K562 (cell line): Measurements from ENCODE around the gene SLC6A7. TPM values are rescaled to one million over a fixed set of nuclear protein-coding genes. Genes with fewer than 3 reads are reported as not detected.

Experiments
- CHD1 ChIP-seq: fragments of 200-600 bp; sonication (generic); IDR thresholded peaks from one replicate; pipeline ENCODE4 v1.6.1; 2012; ENCODE audit warnings: mild to moderate bottlenecking, moderate library complexity, low read length, inconsistent platforms
- CXXC5 ChIP-seq: fragments of 250-450 bp; sonication (Bioruptor Pico); IDR thresholded peaks from 2 replicates; pipeline ENCODE4 v1.8.0; 2022; ENCODE audit warnings: inconsistent platforms, mild to moderate bottlenecking, moderate library complexity
- ESRRB ChIP-seq: fragments of 250-450 bp; sonication (Bioruptor Pico); IDR thresholded peaks from 2 replicates; pipeline ENCODE4 v1.5.0; 2020; ENCODE audit warnings: mild to moderate bottlenecking, moderate library complexity, borderline replicate concordance
- FOXP4 ChIP-seq: sonication (generic); formaldehyde crosslinking; IDR thresholded peaks from 2 replicates; pipeline ENCODE4 v1.8.0; 2022; ENCODE audit warnings: mild to moderate bottlenecking, missing genetic modification reagents, borderline replicate concordance
- GABPA ChIP-seq: fragments of 200-800 bp; sonication (Bioruptor generic); conservative IDR thresholded peaks from 2 replicates; pipeline ENCODE4 v1.6.1; 2016; ENCODE audit warnings: low read depth, missing genetic modification characterization, missing compliant biosample characterization
- HMBOX1 ChIP-seq: sonication (generic); IDR thresholded peaks from 2 replicates; pipeline ENCODE4 v1.6.1; 2016
- MAFG ChIP-seq: fragments of 450-650 bp; conservative IDR thresholded peaks from 2 replicates; pipeline ENCODE4 v1.6.1; 2016; ENCODE audit warnings: missing genetic modification characterization, missing compliant biosample characterization
- MCM3 ChIP-seq: fragments of 450-650 bp; IDR thresholded peaks from 2 replicates; pipeline ENCODE4 v1.6.1; 2016
- NFATC3 ChIP-seq: fragments of 450-650 bp; IDR thresholded peaks from 2 replicates; pipeline ENCODE4 v1.6.1; 2017; ENCODE audit warnings: mild to moderate bottlenecking
- PHF20 ChIP-seq: fragments of 450-650 bp; IDR thresholded peaks from 2 replicates; pipeline ENCODE4 v1.6.1; 2018; ENCODE audit not compliant: partially characterized antibody
- POLR2A ChIP-seq: fragments of 450-650 bp; conservative IDR thresholded peaks from 2 replicates; pipeline ENCODE4 v1.6.1; 2016
- POLR2G ChIP-seq: fragments of 200-400 bp; formaldehyde crosslinking; IDR thresholded peaks from 2 replicates; pipeline ENCODE4 v1.6.1; 2017; ENCODE audit warnings: low read depth, mild to moderate bottlenecking, antibody characterized with exemption, low read length, moderate library complexity
- POU5F1 ChIP-seq: fragments of 150-350 bp; IDR thresholded peaks from 2 replicates; pipeline ENCODE4 v1.6.1; 2014; ENCODE audit warnings: borderline replicate concordance, low read length, low read depth, mild to moderate bottlenecking; ENCODE audit not compliant: partially characterized antibody
- RFX1 ChIP-seq: fragments of 450-650 bp; IDR thresholded peaks from 2 replicates; pipeline ENCODE4 v1.6.1; 2016; ENCODE audit warnings: mild to moderate bottlenecking, moderate library complexity
- SAFB2 ChIP-seq: fragments of 200-400 bp; formaldehyde crosslinking; IDR thresholded peaks from 2 replicates; pipeline ENCODE4 v1.6.1; 2018; ENCODE audit warnings: borderline replicate concordance, low read length, low read depth, moderate library complexity; ENCODE audit not compliant: severe bottlenecking
- SIN3A ChIP-seq, 2 experiments: fragments of 150-350 bp in 1 of 2; IDR thresholded peaks; 2 replicates each; pipeline ENCODE4 v1.6.1; 2011 to 2016; ENCODE audit warnings: borderline replicate concordance in 2 of 2, low read depth in 2 of 2, low read length in 2 of 2, mild to moderate bottlenecking in 2 of 2, moderate library complexity in 2 of 2; ENCODE audit not compliant: control insufficient read depth in 1 of 2
- SMAD4 ChIP-seq: fragments of 250-450 bp; sonication (Bioruptor Pico); conservative IDR thresholded peaks from 2 replicates; pipeline ENCODE4 v1.8.0; 2021; ENCODE audit warnings: inconsistent platforms, mild to moderate bottlenecking, moderate library complexity
- SOX6 ChIP-seq: fragments of 450-650 bp; IDR thresholded peaks from 2 replicates; pipeline ENCODE4 v1.6.1; 2014; ENCODE audit warnings: mild to moderate bottlenecking
- SP1 ChIP-seq: sonication (generic); formaldehyde crosslinking; IDR thresholded peaks from 2 replicates; pipeline ENCODE4 v1.8.1; 2022; ENCODE audit warnings: mild to moderate bottlenecking, missing genetic modification reagents
- SP2 ChIP-seq: IDR thresholded peaks from 2 replicates; pipeline ENCODE4 v1.6.1; 2011; ENCODE audit warnings: mild to moderate bottlenecking, low read depth, low read length, moderate library complexity; ENCODE audit not compliant: poor library complexity, severe bottlenecking; ENCODE audit errors: extremely low read depth
- SRSF1 ChIP-seq: fragments of 200-400 bp; formaldehyde crosslinking; IDR thresholded peaks from 2 replicates; pipeline ENCODE4 v1.6.1; 2017; ENCODE audit warnings: mild to moderate bottlenecking, low read depth, low read length, moderate library complexity
- SRSF3 ChIP-seq: fragments of 200-400 bp; formaldehyde crosslinking; IDR thresholded peaks from 2 replicates; pipeline ENCODE4 v1.6.1; 2016; ENCODE audit warnings: mild to moderate bottlenecking, low read length, moderate library complexity; ENCODE audit not compliant: insufficient read depth
- TEAD2 ChIP-seq: fragments of 450-650 bp; IDR thresholded peaks from 2 replicates; pipeline ENCODE4 v1.6.1; 2016; ENCODE audit warnings: missing genetic modification characterization, control low read depth, missing compliant biosample characterization
- TOE1 ChIP-seq, 2 experiments: fragments of 450-650 bp in 1 of 2; sonication (generic) in 1 of 2; formaldehyde crosslinking in 1 of 2; IDR thresholded peaks; 2 replicates each; pipeline versions ENCODE4 v1.7.1 to v1.8.0; 2016 to 2022; ENCODE audit warnings: borderline replicate concordance in 2 of 2, mild to moderate bottlenecking in 2 of 2, antibody characterized with exemption in 1 of 2, inconsistent platforms in 1 of 2, low read depth in 1 of 2, missing genetic modification reagents in 1 of 2, moderate library complexity in 1 of 2
- ZNF445 ChIP-seq: fragments of 250-450 bp; sonication (Bioruptor Pico); IDR thresholded peaks from 2 replicates; pipeline ENCODE4 v1.4.0; 2020; ENCODE audit warnings: low read depth, mild to moderate bottlenecking, moderate library complexity
- ZNF699 ChIP-seq: fragments of 250-450 bp; sonication (Bioruptor Pico); IDR thresholded peaks from 2 replicates; pipeline ENCODE4 v1.8.0; 2021; ENCODE audit warnings: mild to moderate bottlenecking, moderate library complexity; ENCODE audit not compliant: insufficient replicate concordance
- ZNF785 ChIP-seq: fragments of 250-450 bp; sonication (Bioruptor Pico); IDR thresholded peaks from 2 replicates; pipeline ENCODE4 v1.4.0; 2020; ENCODE audit warnings: mild to moderate bottlenecking
- ZNF830 ChIP-seq: fragments of 250-450 bp; sonication (Bioruptor Pico); IDR thresholded peaks from 2 replicates; pipeline ENCODE4 v1.5.0; 2021; ENCODE audit warnings: mild to moderate bottlenecking
- ZSCAN32 ChIP-seq: fragments of 450-650 bp; formaldehyde crosslinking; IDR thresholded peaks from 2 replicates; pipeline ENCODE4 v1.4.0; 2020; ENCODE audit warnings: mild to moderate bottlenecking, moderate library complexity
- polyA plus RNA-seq, 8 experiments: library from polyadenylated mRNA; depleted of rRNA in 4 of 8; stranded (reverse) in 5 of 8; unstranded in 3 of 8; fragments of >200 nt; fragmentation: Nextera tagmentation in 2 of 8; fragmentation: Illumina TruSeq in 1 of 8; extraction: Ambion mirVana in 2 of 8; extraction: Trizol in 1 of 8; gene quantifications; 2 replicates each; pipeline versions ENCODE4 v1.2.1 to v1.2.3, GENCODE V29; 2011 to 2014; ENCODE audit warnings: inconsistent platforms in 1 of 8, missing spikeins in 1 of 8
- total RNA-seq, 7 experiments: library from RNA; depleted of rRNA in 6 of 7; stranded (reverse); fragments of >200 nt in 6 of 7; fragmentation: Illumina TruSeq in 2 of 7; extraction: Trizol in 2 of 7; gene quantifications; 2 replicates each; pipeline versions ENCODE4 v1.2.1 to v1.2.3, GENCODE V29; 2011 to 2021; ENCODE audit warnings: low replicate concordance in 1 of 7

The SLC6A7 gene
- total and polyA plus RNA-seq, 9 of the 15 experiments (the other 6 are each of a cell fraction or from before 2014, with no cell fraction given), result not detected

GRCh38 chr5:150142959-150143349, 46.9 kb upstream of the SLC6A7 start (continued):
- TF ChIP-seq SRSF1 (no peak), ZNF785 (CRISPR knock-in tag) (no peak), SMAD4 (CRISPR knock-in tag) (peak; percentile 28), SOX6 (peak; percentile 95), CHD1 (no peak), ZNF699 (CRISPR knock-in tag) (no peak), POU5F1 (no peak), GABPA (tag) (peak; percentile 45; the same call in 1 of the 2 replicates), SAFB2 (no peak), ZNF445 (CRISPR knock-in tag) (no peak), RFX1 (no peak), SRSF3 (no peak), SP1 (CRISPR knock-in tag) (no peak), ZSCAN32 (no peak), FOXP4 (CRISPR knock-in tag) (no peak), SP2 (no peak), ESRRB (CRISPR knock-in tag) (no peak), MCM3 (no peak), PHF20 (no peak), ZNF830 (CRISPR knock-in tag) (no peak), CXXC5 (CRISPR knock-in tag) (peak; percentile 56; the same call in 1 of the 2 replicates), SIN3A (IDR thresholded peaks at IDR 0.05; ENCODE audit: borderline replicate concordance in 2 of 2, control insufficient read depth in 1 of 2, low read depth in 2 of 2, low read length in 2 of 2) (no peak), POLR2A (no peak), HMBOX1 (no peak), TEAD2 (tag) (no peak), NFATC3 (no peak), POLR2G (no peak), TOE1 (IDR thresholded peaks at IDR 0.05; ENCODE audit: borderline replicate concordance) (no peak), TOE1 (CRISPR knock-in tag; IDR thresholded peaks at IDR 0.05; ENCODE audit: borderline replicate concordance, low read depth) (no peak), MAFG (tag) (no peak)
